Vagina (tissue), 2 donors: Measurements from ENCODE around the gene RFX8. TPM values are rescaled to one million over a fixed set of nuclear protein-coding genes. Genes with fewer than 3 reads are reported as not detected.

Experiments
- DNase-seq, 2 donors: peaks; one replicate each; pipeline ENCODE4 v3.0.0-alpha.2; 2017; ENCODE audit errors: extremely low spot score in 2 of 2
- H3K27ac ChIP-seq: fragments of 200-600 bp; sonication (generic); one replicate; pipeline ENCODE4 v1.5.1; 2019
- H3K27me3 ChIP-seq: fragments of 200-600 bp; sonication (generic); one replicate; pipeline ENCODE4 v1.5.1; 2019
- H3K36me3 ChIP-seq, 2 donors: fragments of 200-600 bp; sonication (generic); one replicate each; pipeline ENCODE4 v1.5.1; 2017 to 2019
- H3K4me1 ChIP-seq: fragments of 200-600 bp; sonication (generic); one replicate; pipeline ENCODE4 v1.5.1; 2019
- H3K4me3 ChIP-seq, 2 donors: fragments of 200-600 bp; sonication (generic); 1 replicate in 1 of 2; 2 replicates in 1 of 2; pipeline ENCODE4 v1.5.1; 2016 to 2019
- H3K9me3 ChIP-seq: fragments of 200-600 bp; sonication (generic); one replicate; pipeline ENCODE4 v1.5.1; 2019
- POLR2A ChIP-seq, 2 donors: fragments of 450-650 bp; IDR thresholded peaks; one replicate each; pipeline ENCODE4 v1.6.1; 2017; ENCODE audit warnings: antibody characterized with exemption in 2 of 2, mild to moderate bottlenecking in 2 of 2, moderate library complexity in 2 of 2
- POLR2AphosphoS5 ChIP-seq, 2 donors: sonication (generic); formaldehyde crosslinking; IDR thresholded peaks; one replicate each; pipeline ENCODE4 v1.9.0; 2017; ENCODE audit warnings: antibody characterized with exemption in 2 of 2, mild to moderate bottlenecking in 2 of 2, low read depth in 1 of 2; ENCODE audit not compliant: insufficient read depth in 1 of 2
- intact Hi-C: fragments of 100-400 bp; cut with DNase I; formaldehyde crosslinking; loops from one replicate; pipeline ENCODE4 v1.15.1; 2023
- total RNA-seq: library from RNA; depleted of rRNA; stranded (reverse); fragments of >200 nt; gene quantifications from one replicate; pipeline ENCODE4 v1.2.3, GENCODE V29; 2016
- TF ChIP-seq, protein P1 (sequence below), 3 experiments: fragments of 450-650 bp in 2 of 3; fragments of 200-600 bp in 1 of 3; sonication (generic) in 1 of 3; IDR thresholded peaks; one replicate each; pipeline ENCODE4 v1.5.1; 2017 to 2019; ENCODE audit warnings: antibody characterized with exemption in 3 of 3, mild to moderate bottlenecking in 2 of 3, moderate library complexity in 2 of 3

RFX8 gene
- total RNA-seq, 1 donor from 2014 or later, result 1.2 TPM

DNA sequence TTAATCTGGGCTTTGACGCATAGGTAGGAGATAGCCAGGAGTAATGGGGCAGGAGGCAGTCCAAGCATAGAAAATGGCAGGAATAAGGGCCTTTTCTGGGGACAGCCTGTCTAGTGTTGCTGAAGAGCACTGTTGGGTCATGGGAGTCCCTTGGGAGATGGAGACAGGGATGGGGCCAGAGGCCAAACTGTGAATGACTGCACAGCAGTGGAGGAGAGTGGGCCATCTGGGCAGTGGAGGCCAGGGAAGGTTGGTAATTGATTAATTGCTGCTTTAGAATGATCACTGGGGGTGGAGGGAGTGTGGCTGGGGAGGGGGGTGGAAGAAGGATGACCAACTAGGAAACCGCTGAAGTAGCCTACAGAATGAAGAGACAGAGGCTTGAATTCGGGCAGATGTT, 59.0 kb downstream of the RFX8 start:
- TF ChIP-seq, protein P1, sequence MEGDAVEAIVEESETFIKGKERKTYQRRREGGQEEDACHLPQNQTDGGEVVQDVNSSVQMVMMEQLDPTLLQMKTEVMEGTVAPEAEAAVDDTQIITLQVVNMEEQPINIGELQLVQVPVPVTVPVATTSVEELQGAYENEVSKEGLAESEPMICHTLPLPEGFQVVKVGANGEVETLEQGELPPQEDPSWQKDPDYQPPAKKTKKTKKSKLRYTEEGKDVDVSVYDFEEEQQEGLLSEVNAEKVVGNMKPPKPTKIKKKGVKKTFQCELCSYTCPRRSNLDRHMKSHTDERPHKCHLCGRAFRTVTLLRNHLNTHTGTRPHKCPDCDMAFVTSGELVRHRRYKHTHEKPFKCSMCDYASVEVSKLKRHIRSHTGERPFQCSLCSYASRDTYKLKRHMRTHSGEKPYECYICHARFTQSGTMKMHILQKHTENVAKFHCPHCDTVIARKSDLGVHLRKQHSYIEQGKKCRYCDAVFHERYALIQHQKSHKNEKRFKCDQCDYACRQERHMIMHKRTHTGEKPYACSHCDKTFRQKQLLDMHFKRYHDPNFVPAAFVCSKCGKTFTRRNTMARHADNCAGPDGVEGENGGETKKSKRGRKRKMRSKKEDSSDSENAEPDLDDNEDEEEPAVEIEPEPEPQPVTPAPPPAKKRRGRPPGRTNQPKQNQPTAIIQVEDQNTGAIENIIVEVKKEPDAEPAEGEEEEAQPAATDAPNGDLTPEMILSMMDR (IDR thresholded peaks at IDR 0.05), result no peak
- no peak for TF ChIP-seq POLR2A (IDR thresholded peaks at IDR 0.05)
- no peak for TF ChIP-seq POLR2AphosphoS5 (IDR thresholded peaks at IDR 0.05; ENCODE audit: insufficient read depth in 1 of 2, low read depth in 1 of 2)
- Histone ChIP-seq H3K4me3 (no peak overlapping the region), H3K36me3 (no peaks in the 10 kb centered on the region), H3K27ac (no peak overlapping the region), H3K9me3 (no peaks in the 10 kb centered on the region), H3K4me1 (no peaks in the 10 kb centered on the region), H3K27me3 (no peaks in the 10 kb centered on the region)
- DNase-seq, result no peak
- intact Hi-C loops, result no loop called here

DNA sequence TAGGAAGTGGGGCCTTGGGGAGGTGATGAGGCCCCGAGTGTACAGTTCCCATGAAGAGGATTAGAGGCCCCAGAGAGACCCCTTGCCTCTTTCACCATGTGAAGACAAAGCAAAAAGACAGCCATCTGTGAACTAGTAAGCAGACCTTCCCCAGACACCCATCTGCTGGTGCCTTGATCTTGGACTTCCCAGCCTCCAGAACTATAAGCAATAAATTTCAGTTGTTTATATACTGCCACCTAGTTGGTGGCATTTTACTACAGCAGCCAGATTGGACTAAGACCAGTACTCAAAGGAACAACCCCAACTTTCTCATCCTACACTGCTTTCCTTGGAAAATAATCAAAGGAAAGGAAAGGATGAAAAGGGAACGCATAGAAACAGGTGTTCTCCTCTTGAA, 59.7 kb downstream of the RFX8 start:
- no peaks in the 10 kb centered on the region for H3K9me3 ChIP-seq
- intact Hi-C loops, result no loop called here
- H3K27me3 ChIP-seq, result no peaks in the 10 kb centered on the region
- TF ChIP-seq POLR2A (IDR thresholded peaks at IDR 0.05) (no peak), POLR2AphosphoS5 (IDR thresholded peaks at IDR 0.05; ENCODE audit: insufficient read depth in 1 of 2, low read depth in 1 of 2) (no peak)
- TF ChIP-seq, protein P1 (IDR thresholded peaks at IDR 0.05), result no peak
- H3K27ac ChIP-seq, result no peak overlapping the region
- no peak overlapping the region for H3K4me3 ChIP-seq
- no peak for DNase-seq
- H3K4me1 ChIP-seq, result no peaks in the 10 kb centered on the region
- H3K36me3 ChIP-seq, result no peaks in the 10 kb centered on the region

DNA sequence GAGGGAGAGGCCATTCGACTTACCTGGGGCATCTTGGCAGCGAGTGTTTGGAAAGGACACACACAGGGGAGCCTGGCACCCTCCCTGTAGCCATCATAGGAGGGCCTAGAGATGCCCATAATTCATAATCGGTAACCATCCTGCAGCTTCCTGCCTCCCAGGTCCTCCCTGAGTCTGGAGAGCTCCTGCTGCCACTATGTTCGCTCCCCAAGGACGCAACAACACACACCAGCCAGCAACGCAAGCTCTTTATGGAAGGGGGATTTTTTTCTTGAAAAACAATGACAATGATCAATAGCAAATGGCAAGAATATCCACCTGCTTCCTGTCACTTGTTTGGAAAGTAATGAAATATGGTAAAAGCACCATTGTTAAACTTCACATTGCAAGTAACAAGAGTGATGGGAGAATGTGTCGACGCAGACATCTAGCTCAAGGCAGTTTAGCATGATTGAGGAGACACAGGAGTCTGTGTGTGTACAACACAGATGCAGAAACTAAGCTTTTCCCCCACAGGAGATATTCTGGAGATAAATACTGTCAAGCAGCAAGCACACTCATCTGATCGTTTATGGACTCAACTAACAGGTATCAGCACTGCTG, 62.7 kb downstream of the RFX8 start:
- Histone ChIP-seq H3K4me3 (no peak overlapping the region), H3K4me1 (no peaks in the 10 kb centered on the region), H3K27ac (no peak overlapping the region), H3K36me3 (no peaks in the 10 kb centered on the region), H3K27me3 (no peaks in the 10 kb centered on the region), H3K9me3 (no peaks in the 10 kb centered on the region)
- intact Hi-C loops, result no loop called here
- no peak for TF ChIP-seq POLR2AphosphoS5 (IDR thresholded peaks at IDR 0.05; ENCODE audit: insufficient read depth in 1 of 2, low read depth in 1 of 2)
- TF ChIP-seq POLR2A (IDR thresholded peaks at IDR 0.05), result no peak
- TF ChIP-seq, protein P1 (IDR thresholded peaks at IDR 0.05), result no peak
- DNase-seq, result no peak

DNA sequence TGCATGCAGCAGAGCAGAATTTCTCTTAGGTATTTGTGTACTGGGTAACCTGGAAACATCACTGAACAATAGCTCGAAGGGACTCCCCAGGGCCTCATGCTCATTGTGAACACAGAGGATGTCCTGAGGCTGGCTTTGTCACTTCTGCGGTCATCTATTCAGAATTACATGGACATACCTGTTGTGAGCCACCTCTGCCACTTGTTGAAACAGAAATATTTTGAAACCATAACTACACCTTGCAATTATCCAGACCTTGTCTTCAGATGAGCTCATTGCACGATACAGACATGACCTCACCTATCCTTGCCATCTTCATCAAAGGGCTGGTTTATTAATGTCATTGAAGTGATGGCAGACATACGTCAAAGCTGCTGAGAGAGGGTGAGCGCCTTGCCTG, 64.2 kb downstream of the RFX8 start:
- Histone ChIP-seq H3K9me3 (no peaks in the 10 kb centered on the region), H3K27ac (no peak overlapping the region), H3K4me3 (no peak overlapping the region), H3K4me1 (no peaks in the 10 kb centered on the region), H3K36me3 (no peaks in the 10 kb centered on the region), H3K27me3 (no peaks in the 10 kb centered on the region)
- DNase-seq, result no peak
- intact Hi-C loops, result no loop called here
- TF ChIP-seq POLR2AphosphoS5 (IDR thresholded peaks at IDR 0.05; ENCODE audit: insufficient read depth in 1 of 2, low read depth in 1 of 2) (no peak), POLR2A (IDR thresholded peaks at IDR 0.05) (no peak)
- TF ChIP-seq, protein P1 (IDR thresholded peaks at IDR 0.05), result no peak

DNA sequence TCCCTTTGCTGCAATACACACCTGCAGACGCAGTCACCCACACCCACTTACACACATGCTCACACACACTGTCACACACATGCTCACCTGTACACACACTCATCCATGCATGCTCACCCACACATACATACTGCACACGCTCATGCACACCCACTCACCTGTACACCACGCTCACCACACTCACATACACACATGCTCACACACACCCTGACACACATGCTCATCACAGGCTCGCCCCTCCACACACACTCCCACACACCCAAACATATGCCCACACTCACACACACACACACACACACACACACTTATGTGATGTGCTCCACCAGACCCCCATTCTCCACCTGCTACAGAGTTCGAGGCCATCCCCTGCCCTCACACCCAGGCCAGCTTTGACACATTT, 64.8 kb downstream of the RFX8 start:
- Histone ChIP-seq H3K4me3 (no peak overlapping the region), H3K4me1 (no peaks in the 10 kb centered on the region), H3K27ac (no peak overlapping the region), H3K27me3 (no peaks in the 10 kb centered on the region), H3K9me3 (no peaks in the 10 kb centered on the region), H3K36me3 (no peaks in the 10 kb centered on the region)
- intact Hi-C loops, result no loop called here
- DNase-seq, result no peak
- TF ChIP-seq POLR2AphosphoS5 (IDR thresholded peaks at IDR 0.05; ENCODE audit: insufficient read depth in 1 of 2, low read depth in 1 of 2) (no peak), POLR2A (IDR thresholded peaks at IDR 0.05) (no peak)
- TF ChIP-seq, protein P1 (IDR thresholded peaks at IDR 0.05), result no peak
